Esophagus muscularis mucosa (tissue), 4 donors: ENCODE measurements around the gene DOK4. TPM values are rescaled to one million over a fixed set of nuclear protein-coding genes. Genes with fewer than 3 reads are reported as not detected.

Experiments
- DNase-seq: peaks from one replicate; pipeline ENCODE4 v3.0.0-alpha.2; 2017; ENCODE audit errors: extremely low spot score
- H3K27ac ChIP-seq, 4 donors: fragments of 200-600 bp; sonication (generic); replicated peaks in 1 of 4; 1 replicate in 3 of 4; 2 replicates in 1 of 4; pipeline ENCODE4 v1.5.1; 2016 to 2019; ENCODE audit warnings: mild to moderate bottlenecking in 1 of 4
- H3K27me3 ChIP-seq, 4 donors: fragments of 200-600 bp; sonication (generic); one replicate each; pipeline versions ENCODE4 v1.5.1 to v1.6.0; 2016 to 2019
- H3K36me3 ChIP-seq, 4 donors: fragments of 200-600 bp; sonication (generic); one replicate each; pipeline ENCODE4 v1.5.1; 2016 to 2019
- H3K4me1 ChIP-seq, 4 donors: fragments of 200-600 bp; sonication (generic); one replicate each; pipeline ENCODE4 v1.5.1; 2016 to 2019
- H3K4me3 ChIP-seq, 4 donors: fragments of 200-600 bp; sonication (generic); 1 replicate in 2 of 4; 2 replicates in 2 of 4; pipeline ENCODE4 v1.5.1; 2016 to 2019; ENCODE audit warnings: mild to moderate bottlenecking in 4 of 4, moderate library complexity in 1 of 4
- H3K9me3 ChIP-seq, 4 donors: fragments of 200-600 bp; sonication (generic); 1 replicate in 3 of 4; 2 replicates in 1 of 4; pipeline ENCODE4 v1.5.1; 2016 to 2019
- CTCF ChIP-seq, 3 experiments: fragments of 200-600 bp in 2 of 3; fragments of 450-650 bp in 1 of 3; sonication (generic) in 2 of 3; IDR thresholded peaks; one replicate each; pipeline ENCODE4 v1.5.1; 2017 to 2019; ENCODE audit warnings: antibody characterized with exemption in 3 of 3, mild to moderate bottlenecking in 2 of 3, moderate library complexity in 1 of 3
- EP300 ChIP-seq: sonication (generic); formaldehyde crosslinking; IDR thresholded peaks from one replicate; pipeline ENCODE4 v1.6.1; 2017; ENCODE audit warnings: antibody characterized with exemption
- POLR2A ChIP-seq: fragments of 450-650 bp; IDR thresholded peaks from one replicate; pipeline ENCODE4 v1.6.1; 2017; ENCODE audit warnings: antibody characterized with exemption, moderate library complexity, mild to moderate bottlenecking, low read depth
- POLR2AphosphoS5 ChIP-seq, 2 donors: sonication (generic); formaldehyde crosslinking; IDR thresholded peaks; one replicate each; pipeline ENCODE4 v1.6.1; 2017; ENCODE audit warnings: antibody characterized with exemption in 2 of 2
- WGBS: methylation state at CpG from one replicate; pipeline ENCODE4 v1.1.5; 2018; 5-methylcytosine and 5-hydroxymethylcytosine counted together
- intact Hi-C: fragments of 100-400 bp; cut with DNase I; formaldehyde crosslinking; loops from one replicate; pipeline ENCODE4 v1.15.1; 2023
- total RNA-seq, 4 donors: library from RNA; depleted of rRNA; stranded (reverse); fragments of >200 nt; gene quantifications; one replicate each; pipeline versions ENCODE4 v1.1.0 to v1.2.1, GENCODE V29; 2016

DOK4 gene
- total RNA-seq, 4 donors from 2014 or later, result 14.5 to 36.7 (median 29.4) TPM

GRCh38 chr16:57427307-57427706, 59.0 kb downstream of the DOK4 start:
- Histone ChIP-seq H3K9me3 (no peaks in the 10 kb centered on the region), H3K36me3 (peaks cover 41 to 59% (median 52%) of the 10 kb centered on the region in 4 donors), H3K27me3 (no peaks in the 10 kb centered on the region), H3K4me1 (peaks cover 13 to 18% (median 14%) of the 10 kb centered on the region in 4 donors), H3K27ac (no peak overlapping the region), H3K4me3 (no peak overlapping the region)
- no peak for TF ChIP-seq CTCF (IDR thresholded peaks at IDR 0.05)
- TF ChIP-seq POLR2A, result no peak
- TF ChIP-seq EP300, result no peak
- no peak for TF ChIP-seq POLR2AphosphoS5 (IDR thresholded peaks at IDR 0.05)
- DNase-seq, result no peak
- intact Hi-C loops, result no loop called here
- 88% methylated on average over 8 of the region's 8 CpGs for WGBS

DNA sequence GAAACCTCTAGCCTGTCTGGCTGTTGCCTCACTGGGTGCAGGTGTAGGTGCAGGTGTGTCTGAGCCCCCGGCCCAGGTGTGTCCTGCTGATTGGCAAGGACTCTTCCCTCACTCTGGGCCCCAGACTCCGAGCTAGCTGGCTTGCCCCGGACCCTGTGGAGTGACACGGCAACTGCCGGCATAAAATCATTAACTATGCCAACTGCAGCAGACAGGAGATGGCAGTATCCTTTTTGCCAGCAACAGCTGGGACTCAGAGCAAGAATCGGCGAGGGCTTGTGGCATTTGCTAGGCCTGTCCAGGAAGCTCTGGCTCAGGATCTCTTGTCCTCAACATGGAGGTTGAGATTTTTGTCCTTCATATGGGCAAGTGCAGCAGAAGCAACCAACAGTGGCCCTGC, 59.9 kb downstream of the DOK4 start:
- H3K4me1 ChIP-seq, result peaks cover 20 to 25% (median 22%) of the 10 kb centered on the region in 4 donors
- no peak overlapping the region for H3K27ac ChIP-seq
- no peaks in the 10 kb centered on the region for H3K9me3 ChIP-seq
- intact Hi-C loops, result no loop called here
- TF ChIP-seq CTCF (IDR thresholded peaks at IDR 0.05), result no peak
- no peak for TF ChIP-seq POLR2A
- TF ChIP-seq POLR2AphosphoS5 (IDR thresholded peaks at IDR 0.05), result no peak
- TF ChIP-seq EP300, result no peak
- no peaks in the 10 kb centered on the region for H3K27me3 ChIP-seq
- no peak overlapping the region for H3K4me3 ChIP-seq
- no peak for DNase-seq
- WGBS, result 87% methylated on average over 5 of the region's 7 CpGs
- H3K36me3 ChIP-seq, result peaks cover 31 to 50% (median 43%) of the 10 kb centered on the region in 4 donors

GRCh38 chr16:57424583-57424982, 61.7 kb downstream of the DOK4 start:
- Histone ChIP-seq H3K27ac (peak overlapping the region in 1 of 4 donors; percentile 20), H3K36me3 (peaks cover 14 to 32% (median 26%) of the 10 kb centered on the region in 4 donors), H3K27me3 (no peaks in the 10 kb centered on the region), H3K4me1 (peaks cover 20 to 25% (median 22%) of the 10 kb centered on the region in 4 donors), H3K9me3 (no peaks in the 10 kb centered on the region), H3K4me3 (no peak overlapping the region)
- DNase-seq, result no peak
- intact Hi-C loops, result loop anchor here (5.0 kb wide), 1 partner anchor 332 kb away; the partner anchor contains the start of gene CPNE2
- 59% methylated on average over 3 of the region's 3 CpGs for WGBS
- TF ChIP-seq POLR2AphosphoS5 (IDR thresholded peaks at IDR 0.05) (no peak), EP300 (no peak), CTCF (IDR thresholded peaks at IDR 0.05) (no peak), POLR2A (no peak)

- TF ChIP-seq EP300, result no peak
- no peak for TF ChIP-seq POLR2AphosphoS5 (IDR thresholded peaks at IDR 0.05)
- TF ChIP-seq POLR2A, result no peak
- no peak for TF ChIP-seq CTCF (IDR thresholded peaks at IDR 0.05)
- intact Hi-C loops, result loop anchor here (5.0 kb wide), 1 partner anchor 331 kb away; the partner anchor contains the start of gene CPNE2
- 92% methylated on average over 2 of the region's 2 CpGs for WGBS
Measured at GRCh38 chr16:57423152-57423551, 63.1 kb downstream of the DOK4 start.

More at GRCh38 chr16:57423152-57423551, 63.1 kb downstream of the DOK4 start:
- H3K9me3 ChIP-seq, result no peaks in the 10 kb centered on the region
- no peaks in the 10 kb centered on the region for H3K27me3 ChIP-seq
- H3K27ac ChIP-seq, result peak overlapping the region in 1 of 4 donors; percentile 18
- DNase-seq, result no peak
- H3K4me3 ChIP-seq, result no peak overlapping the region
- H3K4me1 ChIP-seq, result peaks cover 27 to 37% (median 34%) of the 10 kb centered on the region in 4 donors
- H3K36me3 ChIP-seq, result peaks cover 2 to 18% (median 12%) of the 10 kb centered on the region in 4 donors
